ENCODE measurements around the gene EFCAB11.

DNA sequence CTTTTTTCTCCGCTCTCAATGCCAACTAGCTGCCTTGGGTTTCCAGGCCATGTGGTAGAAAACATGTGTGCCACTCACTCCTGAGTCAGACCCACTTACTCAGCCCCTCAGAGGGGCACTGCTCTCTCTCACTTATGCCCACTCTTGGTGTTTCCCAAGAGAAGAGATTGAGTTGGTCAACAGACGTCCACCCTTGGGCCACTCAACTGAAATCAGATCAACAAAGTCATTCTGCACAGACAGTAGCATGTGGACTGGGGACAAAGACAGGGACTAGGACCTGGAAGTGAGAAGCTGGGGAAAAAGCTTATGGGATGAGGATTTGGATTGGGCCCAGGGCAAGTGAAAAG, 161.2 kb downstream of the EFCAB11 start:
- TF ChIP-seq, protein P1, sequence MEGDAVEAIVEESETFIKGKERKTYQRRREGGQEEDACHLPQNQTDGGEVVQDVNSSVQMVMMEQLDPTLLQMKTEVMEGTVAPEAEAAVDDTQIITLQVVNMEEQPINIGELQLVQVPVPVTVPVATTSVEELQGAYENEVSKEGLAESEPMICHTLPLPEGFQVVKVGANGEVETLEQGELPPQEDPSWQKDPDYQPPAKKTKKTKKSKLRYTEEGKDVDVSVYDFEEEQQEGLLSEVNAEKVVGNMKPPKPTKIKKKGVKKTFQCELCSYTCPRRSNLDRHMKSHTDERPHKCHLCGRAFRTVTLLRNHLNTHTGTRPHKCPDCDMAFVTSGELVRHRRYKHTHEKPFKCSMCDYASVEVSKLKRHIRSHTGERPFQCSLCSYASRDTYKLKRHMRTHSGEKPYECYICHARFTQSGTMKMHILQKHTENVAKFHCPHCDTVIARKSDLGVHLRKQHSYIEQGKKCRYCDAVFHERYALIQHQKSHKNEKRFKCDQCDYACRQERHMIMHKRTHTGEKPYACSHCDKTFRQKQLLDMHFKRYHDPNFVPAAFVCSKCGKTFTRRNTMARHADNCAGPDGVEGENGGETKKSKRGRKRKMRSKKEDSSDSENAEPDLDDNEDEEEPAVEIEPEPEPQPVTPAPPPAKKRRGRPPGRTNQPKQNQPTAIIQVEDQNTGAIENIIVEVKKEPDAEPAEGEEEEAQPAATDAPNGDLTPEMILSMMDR (IDR thresholded peaks at IDR 0.05), result no peak
- no peak for TF ChIP-seq POLR2A (IDR thresholded peaks at IDR 0.05)

All from esophagus squamous epithelium (tissue), 4 donors.